ENCODE data around the gene ZRANB3.
A peak's percentile ranks its signal among the peaks of the same experiment; 100 is the strongest.
"Not testable (repeated sequence)": the region's sequence is repeated elsewhere in the genome, so short reads cannot be mapped to it uniquely, and the experiment has no call there.

Gene ZRANB3

DNA sequence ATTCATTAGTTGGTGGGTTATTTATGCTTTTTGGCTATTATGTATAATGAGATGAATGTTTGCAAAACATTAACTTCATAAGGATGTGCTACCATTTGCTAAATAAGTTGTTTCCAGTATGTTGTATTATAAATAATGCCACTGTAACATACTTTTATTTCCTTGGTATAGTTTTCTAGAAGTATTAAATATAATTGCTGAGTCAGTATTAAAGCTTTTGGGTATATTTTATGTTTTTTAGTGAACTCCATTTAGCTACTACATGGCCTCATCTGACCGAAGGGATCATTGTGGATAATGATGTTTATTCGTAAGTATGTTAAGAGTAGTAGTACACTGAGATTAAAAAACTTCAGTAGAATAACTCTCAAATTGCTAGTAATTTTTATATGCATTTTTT is 405.1 kb downstream of the ZRANB3 start:
- DNase-seq (ENCODE audit: low spot score): no peak

DNA sequence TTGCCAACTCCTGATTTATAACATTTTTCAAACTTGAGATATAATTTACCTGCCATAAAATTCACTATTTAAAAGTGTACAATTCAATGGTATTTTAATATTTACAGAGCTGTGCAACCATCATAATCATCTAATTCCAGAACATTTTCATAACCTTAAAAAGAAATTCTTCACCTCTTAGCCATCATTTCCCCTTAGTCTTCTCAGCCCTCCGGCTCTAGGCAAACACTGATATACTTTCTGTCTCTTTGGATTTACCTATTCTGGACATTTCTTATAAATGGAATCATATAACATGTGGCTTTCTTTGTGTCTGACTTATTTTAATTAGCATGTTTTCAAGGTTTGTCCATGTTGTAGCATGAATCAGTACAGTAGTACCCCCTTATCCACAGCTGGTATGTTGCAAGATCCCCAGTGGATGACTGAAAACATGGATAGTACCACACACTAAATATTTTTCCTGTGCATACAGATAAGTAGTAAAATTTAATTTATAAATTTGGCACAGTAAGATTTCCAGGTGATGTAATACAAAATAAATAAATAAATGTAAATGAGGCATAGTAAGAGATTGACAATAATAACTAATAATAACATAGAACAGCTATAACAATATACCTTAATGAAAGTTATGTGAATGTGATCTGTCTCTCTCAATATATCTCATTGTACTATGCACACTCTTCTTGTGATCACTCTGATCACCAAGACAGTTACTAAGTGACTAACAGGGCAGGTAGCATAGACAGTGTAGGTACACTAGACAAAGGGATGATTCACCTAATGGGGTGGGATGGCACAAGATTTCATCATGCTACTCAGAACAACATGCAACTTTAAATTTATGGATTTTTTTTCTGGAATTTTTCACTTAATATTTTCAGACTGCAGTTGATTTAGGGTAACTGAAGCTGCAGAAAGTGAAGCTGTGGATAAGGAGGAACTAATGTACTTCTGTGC is 405.8 kb downstream of the ZRANB3 start:
- DNase-seq (ENCODE audit: low spot score): peak; percentile 11

DNA sequence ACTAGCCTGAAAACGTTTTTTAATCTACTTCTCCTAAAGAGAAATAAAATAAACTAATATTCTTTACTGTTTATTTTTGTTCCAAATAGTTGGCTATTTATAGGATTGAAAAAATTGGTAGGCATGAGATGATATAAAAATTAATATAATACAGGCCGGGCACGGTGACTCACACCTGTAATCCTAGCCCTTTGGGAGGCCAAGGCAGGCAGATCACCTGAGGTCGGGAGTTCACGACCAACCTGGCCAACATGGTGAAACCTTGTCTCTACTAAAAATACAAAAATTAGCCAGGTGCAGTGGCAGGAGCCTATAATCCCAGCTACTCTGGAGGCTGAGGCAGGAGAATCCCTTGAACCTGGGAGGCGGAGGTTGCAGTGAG is 409.4 kb downstream of the ZRANB3 start:
- DNase-seq (ENCODE audit: low spot score): not testable (repeated sequence)

DNA sequence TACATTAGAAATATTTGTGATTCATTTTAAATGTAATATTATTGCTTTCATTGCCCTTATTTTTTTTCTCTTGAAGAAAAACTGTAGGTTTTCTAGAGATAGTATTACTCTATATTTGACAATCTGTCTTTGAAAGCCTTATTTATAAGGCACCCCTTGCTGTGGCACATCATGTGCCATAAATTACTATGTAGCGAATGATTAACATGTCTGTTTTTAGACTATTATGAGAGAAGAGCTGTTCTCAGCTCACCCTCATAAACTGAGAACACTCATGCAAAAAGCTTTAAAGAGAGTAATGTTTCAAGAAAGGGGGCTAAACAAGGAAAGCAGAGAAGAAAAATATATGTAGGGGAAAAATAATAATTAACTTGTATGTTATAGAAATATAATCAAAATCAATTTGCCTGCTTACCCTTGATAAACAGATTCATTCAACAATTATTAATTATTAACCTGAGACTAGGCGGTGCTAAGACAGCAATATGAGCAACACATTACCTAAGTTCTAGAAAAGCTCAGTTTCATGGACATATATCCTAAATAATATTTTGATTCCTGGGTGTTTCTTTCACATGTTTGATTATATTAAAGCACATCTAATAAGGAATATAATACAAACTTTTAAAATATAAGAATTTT is 409.9 kb downstream of the ZRANB3 start:
- DNase-seq (ENCODE audit: low spot score): no peak

DNA sequence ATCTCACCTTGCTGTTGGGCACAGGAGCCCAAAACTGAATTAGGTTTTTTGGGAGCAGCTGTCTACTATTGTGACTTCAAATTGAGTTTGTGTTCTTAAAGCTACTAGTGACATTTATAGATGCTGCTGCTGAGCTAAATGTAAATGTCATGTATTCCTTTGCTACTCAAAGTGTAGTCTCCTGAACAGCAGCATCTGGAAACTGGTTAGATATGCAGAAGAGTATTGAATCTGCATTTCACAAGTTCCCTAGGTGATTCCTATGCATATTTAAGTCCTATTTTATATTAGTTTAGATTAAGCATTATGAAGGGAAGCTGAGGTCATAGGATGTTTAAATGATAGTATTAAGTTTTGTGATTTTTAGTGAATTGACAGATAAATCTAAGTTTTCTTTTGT is 411.4 kb downstream of the ZRANB3 start:
- no peak for DNase-seq (ENCODE audit: low spot score)

DNA sequence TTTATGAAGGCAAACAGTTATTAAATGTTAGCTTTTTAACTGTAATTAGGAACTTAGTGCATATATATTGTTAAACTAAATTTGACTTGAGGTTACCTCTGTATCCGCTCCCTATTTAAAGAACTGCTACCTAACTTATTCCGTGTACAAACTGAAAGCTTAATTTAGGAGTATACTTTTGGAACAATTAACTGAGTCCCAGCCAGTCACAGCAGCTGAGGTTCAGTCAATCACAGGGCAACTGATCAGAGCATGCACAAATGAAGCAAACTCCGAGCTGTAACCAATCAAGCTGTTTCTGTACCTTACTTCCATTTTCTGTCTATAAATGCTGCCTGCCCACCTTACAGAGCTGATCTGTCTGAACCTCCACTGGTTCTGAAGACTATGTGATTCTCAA is 417.7 kb downstream of the ZRANB3 start:
- DNase-seq (ENCODE audit: low spot score): no peak

DNA sequence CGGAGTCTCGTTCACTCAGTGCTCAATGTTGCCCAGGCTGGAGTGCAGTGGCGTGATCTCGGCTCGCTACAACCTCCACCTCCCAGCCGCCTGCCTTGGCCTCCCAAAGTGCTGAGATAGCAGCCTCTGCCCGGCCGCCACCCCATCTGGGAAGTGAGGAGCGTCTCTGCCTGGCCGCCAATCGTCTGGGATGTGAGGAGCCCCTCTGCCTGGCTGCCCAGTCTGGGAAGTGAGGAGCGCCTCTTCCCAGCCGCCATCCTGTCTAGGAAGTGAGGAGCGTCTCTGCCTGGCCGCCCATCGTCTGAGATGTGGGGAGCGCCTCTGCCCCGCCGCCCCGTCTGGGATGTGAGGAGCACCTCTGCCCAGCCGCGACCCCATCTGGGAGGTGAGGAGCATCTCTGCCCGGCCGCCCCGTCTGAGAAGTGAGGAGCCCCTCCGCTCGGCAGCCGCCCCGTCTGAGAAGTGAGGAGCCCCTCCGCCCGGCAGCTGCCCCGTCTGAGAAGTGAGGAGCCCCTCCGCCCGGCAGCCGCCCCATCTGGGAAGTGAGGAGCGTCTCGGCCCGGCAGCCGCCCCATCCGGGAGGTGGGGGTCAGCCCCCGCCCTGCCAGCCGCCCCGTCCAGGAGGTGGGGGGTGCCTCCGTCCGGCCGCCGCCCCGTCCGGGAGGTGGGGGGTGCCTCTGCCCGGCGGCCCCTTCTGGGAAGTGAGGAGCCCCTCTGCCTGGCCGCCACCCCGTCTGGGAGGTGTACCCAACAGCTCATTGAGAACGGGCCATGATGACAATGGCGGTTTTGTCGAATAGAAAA is 425.3 kb downstream of the ZRANB3 start:
- DNase-seq (ENCODE audit: low spot score): not testable (repeated sequence)

DNA sequence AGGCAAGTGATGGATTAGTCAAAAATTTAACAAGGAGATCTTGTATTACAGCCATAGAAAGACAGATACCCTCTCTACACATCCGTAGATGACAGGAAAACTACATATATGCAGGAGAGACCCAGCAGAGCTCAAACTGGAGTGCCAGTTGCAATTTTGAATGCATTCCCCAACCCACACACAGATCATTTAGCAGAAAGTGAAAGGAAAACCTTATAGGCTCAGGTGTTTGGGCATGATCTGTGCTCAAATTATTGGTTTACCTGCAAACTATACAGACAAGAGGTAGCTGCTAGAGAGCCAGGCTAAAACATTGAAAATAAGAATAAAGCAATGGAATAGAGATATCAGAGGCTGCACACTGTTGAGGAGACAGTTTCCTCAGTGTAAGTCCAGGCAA is 427.2 kb downstream of the ZRANB3 start:
- no peak for DNase-seq (ENCODE audit: low spot score)

DNA sequence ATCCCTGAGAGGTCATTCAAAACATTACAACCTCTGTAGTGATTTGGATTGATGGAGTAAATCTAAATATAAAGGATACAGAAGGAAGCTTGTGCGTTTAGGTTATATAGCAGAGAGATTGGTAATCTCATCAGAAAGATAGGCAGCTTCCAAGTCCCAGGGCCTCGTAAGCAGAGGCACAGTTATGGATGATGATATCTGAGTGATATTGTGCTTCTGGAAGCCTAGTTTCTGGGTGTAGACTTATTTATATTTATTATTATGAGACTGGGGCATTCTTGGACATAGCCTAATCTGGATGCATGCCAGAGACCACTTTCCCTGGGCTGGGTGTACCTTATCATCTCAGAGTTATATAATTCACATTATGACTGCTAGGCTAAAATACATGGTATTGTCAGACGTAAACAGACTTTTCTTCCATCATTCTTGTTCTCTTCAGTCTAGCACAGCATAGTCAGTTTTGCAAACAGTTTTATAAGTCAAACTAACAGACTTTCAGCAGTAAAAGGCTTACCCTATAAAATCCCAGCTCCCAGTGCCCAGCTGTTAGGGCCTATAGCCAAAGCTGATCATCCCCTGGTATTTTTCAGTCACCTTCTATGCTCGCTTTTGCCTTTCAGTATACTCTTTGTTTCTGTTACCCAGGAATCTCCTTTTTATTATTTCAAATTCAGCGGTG is 431.1 kb downstream of the ZRANB3 start:
- DNase-seq (ENCODE audit: low spot score): no peak

DNA sequence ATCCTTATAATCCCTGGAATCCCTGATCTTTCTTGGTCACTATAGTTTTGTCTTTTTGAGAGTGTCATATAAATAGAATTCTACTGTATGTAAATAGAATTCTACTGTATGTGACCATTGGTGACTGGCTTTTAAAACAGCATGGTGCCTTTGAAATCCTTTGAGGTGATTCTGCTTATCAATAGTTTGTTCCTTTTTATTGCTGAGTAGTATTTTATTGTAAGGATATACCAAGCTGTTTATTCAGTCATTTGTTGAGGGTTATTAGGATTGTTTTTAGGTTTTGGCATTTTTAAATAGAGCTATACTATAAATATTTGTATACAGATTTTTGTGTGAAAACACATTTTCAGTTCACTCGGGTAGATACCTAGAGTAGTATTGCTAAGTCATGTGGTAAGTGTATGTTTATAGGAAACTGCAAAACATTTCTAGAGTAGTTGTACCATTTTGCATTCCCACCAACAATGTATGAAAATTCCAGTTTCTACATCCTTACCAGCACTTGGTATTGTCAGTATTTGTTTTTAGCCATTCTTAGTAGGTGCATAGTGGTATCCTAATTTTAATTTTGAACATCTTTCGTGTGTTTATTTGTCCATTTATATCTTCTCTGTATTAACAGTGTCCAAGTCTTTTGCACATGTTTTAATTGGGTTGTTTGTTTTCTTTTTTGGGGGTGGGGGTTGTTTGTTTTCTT is 433.3 kb downstream of the ZRANB3 start:
- no peak for DNase-seq (ENCODE audit: low spot score)

DNA sequence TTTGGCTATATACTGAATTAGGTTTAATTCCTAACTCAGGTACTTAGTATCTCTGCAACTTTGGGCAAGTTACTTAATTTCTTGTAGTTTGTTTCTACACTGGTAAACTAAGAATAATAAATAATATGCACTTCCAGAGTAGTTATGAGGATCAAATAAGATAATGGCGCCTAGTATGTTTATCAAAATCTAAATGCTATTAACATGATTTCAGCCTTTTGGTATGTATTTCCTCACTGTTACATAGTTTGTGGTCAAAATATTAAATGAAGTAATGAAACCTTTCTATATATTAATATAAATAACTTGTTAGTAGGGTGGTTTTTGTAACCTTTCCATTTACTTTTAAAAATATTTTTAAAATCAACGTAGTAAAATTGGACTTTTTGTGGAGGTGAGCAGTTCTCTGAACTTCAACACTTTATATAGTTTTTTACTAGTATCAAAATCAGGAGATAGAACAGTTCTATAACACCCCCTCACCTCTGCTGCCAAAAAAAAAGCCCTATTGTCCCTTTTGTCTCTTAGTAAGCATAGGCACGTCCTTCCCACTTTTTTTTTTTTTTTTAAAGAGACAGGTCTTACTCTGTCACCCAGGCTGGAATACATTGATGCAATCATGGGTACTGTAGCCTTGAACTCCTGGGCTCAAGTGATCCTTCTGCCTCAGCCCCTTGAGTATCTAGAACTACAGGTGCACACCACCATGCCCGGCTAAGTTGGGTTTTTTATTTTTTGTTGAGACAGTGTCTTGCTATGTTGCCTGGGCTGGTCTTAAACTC is 434.2 kb downstream of the ZRANB3 start:
- no peak for DNase-seq (ENCODE audit: low spot score)

DNA sequence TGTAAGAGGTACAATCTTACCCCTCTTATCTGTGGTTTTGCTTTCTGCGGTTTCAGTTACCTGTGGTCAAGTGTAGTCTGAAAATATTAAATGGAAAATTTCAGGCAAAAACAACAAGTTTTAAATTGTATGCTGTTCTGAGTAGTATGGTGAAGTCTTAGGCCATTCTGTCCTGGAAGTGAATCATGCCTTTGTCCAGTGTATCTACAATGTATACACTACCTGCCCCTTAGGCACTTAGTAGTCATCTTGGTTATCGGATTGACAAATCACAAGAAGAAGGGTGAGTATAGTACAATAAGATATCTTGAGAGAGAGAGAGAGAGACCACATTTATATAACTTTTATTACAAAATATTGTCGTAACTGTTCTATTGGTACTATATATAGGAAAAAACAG is 435.4 kb downstream of the ZRANB3 start:
- no peak for DNase-seq (ENCODE audit: low spot score)

DNA sequence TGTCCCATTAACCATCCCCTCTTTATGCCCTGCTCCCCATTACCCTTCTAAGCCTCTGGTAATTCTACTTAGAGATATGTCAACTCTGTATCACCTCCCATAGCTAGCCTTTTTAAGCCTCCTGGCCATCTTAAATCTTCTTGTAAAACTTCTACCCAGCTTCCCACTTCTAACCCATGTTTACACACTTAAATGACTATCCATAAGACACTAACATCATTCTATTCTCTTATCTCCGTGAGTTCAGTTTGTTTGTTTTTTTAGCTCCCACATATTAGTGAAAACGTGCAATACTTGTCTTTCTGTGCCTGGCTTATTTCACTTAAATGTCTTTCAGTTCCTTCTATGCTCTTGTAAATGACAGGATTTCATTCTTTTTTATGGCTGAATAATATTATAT is 436.5 kb downstream of the ZRANB3 start:
- no peak for DNase-seq (ENCODE audit: low spot score)

DNA sequence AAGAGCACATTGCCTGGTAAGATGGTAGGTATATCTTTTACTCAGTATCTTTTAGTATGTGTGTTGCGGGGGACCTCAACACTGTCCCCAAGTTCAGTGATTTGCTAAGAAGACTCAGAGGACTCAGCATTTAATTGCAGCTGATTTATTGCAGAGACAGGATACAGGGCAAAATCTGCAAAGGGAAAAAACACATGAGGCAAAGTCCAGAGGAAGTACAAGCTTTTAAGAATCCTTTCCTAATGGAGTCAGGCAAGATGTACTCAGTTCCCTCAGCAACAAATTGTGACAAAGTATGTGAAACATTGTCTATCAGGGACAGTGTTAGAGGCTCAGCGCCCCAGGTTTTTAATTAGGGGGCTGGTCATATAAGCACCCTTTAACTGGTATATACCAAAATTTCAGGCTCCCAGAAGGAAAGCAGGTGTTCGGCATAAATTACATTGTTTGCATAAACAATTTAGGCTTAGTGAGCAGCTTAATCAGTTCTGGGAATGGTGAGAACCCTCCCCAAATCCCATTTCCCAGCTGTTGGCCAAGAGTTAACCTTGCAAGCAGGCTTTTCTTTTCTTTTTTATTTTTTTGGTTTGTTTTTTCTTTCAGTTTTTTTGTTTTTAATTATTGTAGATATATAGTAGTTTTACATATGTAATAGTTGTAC is 437.2 kb downstream of the ZRANB3 start:
- no peak for DNase-seq (ENCODE audit: low spot score)

DNA sequence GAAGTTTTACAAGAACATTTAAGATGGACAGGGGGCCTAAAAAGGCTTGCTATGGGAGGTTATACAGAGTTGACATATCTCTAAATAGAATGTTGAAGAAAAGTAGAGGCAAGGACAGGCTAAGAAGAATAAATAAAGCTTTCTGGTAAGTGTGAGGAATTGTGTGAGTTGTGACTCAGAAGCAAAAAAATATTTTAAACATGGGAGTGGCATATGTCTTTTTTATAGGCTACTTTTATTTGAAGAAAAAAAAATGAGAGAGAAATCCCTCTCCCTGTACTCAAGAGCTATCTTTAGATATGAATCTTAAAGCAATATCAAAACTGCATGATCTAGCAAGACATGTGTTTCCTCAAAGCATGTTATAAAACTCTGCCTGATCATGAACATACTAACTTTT is 437.8 kb downstream of the ZRANB3 start:
- DNase-seq (ENCODE audit: low spot score): no peak

DNA sequence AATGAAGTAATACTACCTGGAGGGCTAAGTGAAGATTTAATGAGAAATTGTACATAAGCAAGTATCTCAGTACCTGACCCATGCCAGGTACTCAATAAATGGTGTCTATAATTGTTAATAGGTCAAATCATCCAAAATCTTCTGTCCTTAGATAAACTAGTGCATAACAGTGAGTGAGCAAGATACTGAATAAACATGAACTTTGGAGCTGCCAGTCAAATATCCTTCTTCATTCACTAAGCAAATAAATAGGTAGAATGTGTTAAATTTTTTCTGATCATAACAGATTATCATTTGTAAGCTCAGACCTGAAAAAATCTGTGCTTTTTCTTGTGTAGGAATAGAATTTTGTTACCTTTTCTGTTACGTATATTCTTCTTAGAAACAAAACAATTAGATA is 439.3 kb downstream of the ZRANB3 start:
- DNase-seq (ENCODE audit: low spot score): no peak

DNA sequence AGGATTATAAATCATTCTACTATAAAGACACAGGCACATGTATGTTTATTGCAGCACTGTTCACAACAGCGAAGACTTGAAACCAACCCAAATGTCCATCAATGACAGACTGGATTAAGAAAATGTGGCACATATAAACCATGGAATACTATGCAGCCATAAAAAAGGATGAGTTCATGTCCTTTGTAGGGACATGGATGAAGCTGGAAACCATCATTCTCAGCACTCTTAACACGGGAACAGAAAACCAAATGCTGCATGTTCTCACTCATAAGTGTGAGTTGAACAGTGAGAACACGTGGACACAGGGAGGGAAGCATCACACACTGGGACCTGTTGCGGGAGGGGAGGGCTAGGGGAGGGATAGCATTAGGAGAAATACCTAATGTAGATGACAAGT is 441.4 kb downstream of the ZRANB3 start:
- DNase-seq (ENCODE audit: low spot score): not testable (repeated sequence)

Data from GM03348 (cell line).